AML-193 (cell line): ENCODE measurements around the gene DENND4B.
"Not testable (repeated sequence)": the region's sequence is repeated elsewhere in the genome, so short reads cannot be mapped to it uniquely, and the experiment has no call there.

Experiments
- DNase-seq, 2 experiments: peaks; one replicate each; lab custom pipeline; 2025; lab: John Stamatoyannopoulos, UW

The DENND4B gene

DNA sequence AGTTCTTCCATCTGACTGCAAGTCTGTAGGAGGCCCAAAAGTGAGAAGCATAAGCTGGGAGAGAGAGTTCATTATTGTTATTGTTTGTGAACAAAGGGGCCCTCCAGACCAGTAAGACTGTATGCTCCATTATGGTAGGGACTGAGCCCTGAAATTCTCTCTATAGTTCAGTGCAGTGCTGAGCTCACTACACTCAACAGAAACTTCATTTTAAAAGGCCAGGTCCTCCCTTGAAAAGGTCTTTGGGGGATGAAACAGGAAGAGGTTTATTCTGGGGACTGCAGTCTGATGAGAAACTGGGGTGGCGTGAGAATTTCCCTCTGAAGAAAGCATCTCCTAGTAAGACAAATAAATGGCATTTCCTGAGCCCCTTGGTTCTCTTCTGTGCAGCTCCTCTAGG is 18.3 kb downstream of the DENND4B start:
- no peak for DNase-seq

DNA sequence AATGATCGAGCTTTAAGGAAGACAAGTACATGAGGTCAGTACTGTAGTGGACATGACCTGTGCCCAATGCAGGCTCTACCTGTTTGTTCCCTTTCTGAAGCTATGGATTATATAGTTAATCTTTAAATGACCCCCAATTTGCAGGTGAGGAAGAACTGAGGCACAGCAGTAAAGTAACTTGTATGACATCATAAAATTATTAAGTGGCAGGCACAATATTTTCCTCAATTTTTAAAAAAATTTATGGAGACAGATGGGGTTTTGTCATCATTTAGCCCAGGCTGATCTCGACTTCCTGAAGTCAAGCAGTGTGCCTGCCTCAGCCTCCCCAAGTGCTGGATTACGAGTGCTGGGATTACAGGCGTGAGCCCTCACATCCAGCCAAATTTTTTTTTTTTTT is 20.1 kb downstream of the DENND4B start:
- DNase-seq, result no peak

DNA sequence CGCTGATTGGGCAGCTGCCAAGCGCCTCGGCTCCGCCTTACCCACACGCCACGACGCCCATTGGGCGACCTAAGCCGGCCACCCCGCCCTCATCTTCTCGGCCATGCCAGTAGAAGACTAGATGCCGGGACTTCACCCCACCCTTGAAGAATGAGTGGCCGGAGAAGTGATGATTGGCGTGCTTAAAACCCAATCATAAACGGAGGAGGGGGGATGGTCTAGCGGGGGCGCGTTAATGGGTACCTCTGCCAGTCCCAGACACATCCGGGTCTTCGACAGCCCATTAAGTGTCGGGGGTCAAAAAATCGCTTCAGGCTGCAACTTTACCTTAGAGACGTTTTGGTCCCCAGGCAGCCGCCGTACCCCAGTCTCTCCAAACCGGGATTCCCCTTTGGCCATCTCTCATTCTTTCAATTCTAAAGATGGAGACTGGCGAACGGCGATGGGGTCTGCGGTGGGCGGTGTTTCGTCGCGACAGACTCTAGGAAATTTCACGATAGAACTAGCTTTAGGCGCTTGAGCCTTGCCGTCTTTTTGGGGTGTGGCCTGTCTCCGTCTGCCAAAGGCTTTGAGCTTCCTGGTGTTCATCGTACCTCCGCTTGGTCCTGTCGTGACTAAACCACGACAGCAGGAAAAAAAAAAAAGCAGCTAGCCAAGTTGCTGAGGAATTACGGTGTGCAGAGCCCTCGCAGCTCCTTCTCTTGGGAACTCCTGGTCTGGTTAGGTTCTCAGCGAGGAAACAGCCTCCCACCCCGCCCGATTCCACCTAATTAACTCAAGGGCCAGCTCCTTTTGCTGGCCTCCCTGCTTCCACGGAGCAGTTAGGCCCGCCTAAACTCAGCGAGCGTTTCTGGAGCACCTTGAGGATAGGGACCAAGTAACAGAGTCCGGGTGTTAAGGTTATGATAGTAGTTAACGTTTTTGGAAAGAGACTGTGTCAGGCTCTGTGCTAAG is 23.3 kb downstream of the DENND4B start, which contains the start of gene GATAD2B:
GATAD2B (minus strand) TSS at position 1 of the 954 bp plus-strand sequence. CDS start 94,625 bp downstream, outside the sequence.
- DNase-seq, result peak; percentile 99

DNA sequence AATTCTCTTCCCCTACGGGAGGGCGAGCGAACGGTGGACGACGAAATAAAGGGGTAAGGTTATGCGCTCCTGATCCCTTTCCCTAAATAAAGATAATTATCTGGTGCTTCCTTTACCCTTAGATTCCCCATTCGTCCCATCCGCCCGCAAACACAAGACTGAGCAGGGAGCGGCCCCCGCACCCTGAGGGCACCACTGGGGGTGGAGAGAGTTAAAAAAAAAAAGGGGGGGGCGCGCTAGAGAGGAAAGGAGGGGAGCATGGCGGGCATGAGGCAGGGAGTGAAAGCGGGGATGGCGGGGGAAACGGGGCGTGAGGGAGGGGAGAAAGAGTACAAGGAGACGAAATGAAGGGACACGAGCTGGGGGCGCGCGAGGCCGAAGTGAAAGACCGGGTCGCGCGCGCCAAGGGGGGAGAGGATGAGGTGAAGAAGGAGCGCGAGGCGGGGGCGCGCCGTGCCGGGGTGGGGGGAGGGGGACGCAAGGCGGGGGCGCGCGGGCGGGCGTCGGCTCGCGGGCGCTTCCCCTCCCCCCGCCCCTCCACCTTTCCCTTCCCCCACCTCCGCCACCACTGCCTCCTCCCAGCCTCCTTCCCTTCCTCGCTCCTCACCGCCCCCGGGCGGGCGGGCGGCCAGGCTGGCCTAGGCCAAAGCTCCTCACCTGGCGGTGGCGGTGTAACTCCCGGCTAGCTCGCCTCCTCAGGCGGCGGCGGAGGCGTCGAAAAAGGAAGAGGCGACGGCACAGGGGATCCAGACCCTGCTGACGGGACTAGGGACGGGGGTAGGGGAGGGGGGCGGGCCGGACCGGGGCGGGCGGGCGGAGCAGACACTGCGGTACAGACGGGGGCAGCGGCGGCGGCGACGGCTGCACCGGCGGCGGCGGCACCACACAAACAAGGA is 24.2 kb downstream of the DENND4B start:
- DNase-seq, result peak in 1 of 2 experiments; percentile 28

DNA sequence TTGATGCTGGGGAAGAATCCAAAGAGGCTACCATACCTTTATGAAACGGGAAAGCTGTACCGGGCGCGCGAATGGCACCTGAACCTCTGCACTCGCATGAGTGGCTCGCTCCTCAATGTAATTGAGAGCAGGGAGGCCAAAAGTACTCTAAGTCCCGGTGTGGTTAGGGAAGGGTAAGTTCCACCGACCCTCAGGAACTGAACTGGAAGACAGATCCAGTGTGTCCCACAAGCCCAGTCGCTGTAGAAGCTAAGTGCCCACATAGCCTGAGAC is 24.8 kb downstream of the DENND4B start:
- no peak for DNase-seq

DNA sequence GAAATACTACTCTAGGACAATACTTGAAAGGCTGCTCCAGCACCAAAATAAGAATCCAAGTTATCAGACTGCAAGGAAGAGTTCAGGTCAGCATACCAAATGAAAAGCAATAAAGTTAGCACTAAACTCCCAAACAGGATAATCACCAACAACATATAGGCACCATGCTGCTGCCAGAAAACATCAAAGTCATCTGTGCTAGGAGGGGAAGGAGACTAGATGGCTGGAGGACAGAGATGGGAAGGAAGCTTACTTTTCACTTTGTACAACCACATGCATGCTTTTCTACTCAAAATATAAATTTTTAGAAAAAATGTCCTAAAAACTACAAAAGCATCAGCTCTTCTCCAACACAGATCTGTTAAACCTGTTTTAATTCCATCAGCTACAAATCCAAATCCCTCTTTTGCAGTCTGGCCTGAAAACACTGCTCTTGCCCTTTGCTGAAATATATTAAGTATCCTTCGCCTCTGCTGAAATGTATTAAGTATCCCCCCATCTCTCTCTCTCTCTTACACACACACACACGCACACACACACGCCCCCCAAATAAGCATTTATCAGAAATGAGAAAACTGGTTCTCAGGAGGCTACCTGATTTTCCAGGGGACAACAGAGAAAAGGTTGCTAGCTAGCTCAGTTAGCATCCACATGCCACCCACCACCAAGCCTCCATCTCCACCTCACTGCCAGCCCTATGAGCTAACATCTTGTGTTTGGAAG is 25.3 kb downstream of the DENND4B start:
- no peak for DNase-seq

DNA sequence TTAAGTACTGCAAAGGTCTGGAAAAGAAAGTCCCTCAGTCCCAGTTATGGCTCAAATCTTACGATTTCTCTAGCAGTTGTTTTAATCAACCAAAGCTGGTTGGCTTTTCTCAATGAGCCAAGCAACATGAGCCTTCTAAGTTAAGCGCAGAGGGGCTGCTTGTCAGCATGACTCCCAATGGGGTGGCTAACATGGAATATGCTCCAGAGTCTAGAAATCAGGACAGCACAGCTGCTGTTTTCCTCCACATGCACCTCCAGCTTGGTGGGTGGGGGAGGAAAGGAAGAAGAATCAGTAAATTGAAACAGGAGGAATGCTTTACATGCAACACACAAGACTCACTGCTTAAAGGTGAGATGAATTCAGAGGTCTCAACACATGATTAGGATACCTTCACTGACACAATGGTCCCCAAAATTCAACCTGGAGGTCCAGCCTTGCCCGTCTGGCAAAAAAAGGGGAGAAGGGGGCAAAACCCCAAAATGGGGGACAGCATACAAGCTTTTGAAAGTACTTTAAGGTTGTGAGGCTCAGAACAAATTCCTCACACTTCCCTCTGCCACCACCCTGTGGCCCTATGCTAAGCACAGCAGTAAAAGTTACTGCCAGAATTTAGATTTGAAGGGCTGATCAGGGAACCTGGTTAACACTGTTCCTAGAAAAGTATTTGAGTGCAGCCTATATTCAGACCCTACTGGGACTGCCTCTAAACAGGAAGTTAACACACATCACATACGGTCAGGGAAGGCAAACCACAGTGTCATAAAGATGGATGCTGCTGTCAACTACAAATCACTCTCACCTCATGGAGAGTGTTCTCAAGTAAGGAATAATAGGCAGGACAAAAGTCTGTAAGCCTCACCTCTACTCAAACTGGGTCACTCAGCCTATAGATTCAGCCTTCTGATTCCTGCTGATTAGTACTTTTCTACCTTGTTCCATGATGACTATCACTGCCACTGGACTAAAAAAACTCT is 26.4 kb downstream of the DENND4B start:
- DNase-seq, result peak; percentile 63 to 65

DNA sequence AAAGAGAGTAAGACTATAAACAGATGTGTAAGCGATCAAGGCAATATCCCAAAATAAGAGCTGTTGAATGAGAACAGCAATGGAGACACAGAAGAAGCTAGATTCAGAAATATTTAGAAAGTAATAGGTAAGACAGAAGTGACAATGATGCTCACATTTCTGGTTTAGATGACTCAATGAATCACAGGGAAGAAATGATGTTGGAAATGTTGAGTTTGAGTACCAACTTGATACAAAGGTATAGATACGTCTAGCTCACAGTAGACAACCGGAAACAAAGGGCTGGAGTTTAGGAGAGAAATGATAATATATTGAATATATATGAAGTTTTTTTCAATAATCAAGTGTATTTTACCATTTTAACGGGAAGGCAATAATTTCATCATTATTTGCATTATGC is 30.2 kb downstream of the DENND4B start:
- no peak for DNase-seq

DNA sequence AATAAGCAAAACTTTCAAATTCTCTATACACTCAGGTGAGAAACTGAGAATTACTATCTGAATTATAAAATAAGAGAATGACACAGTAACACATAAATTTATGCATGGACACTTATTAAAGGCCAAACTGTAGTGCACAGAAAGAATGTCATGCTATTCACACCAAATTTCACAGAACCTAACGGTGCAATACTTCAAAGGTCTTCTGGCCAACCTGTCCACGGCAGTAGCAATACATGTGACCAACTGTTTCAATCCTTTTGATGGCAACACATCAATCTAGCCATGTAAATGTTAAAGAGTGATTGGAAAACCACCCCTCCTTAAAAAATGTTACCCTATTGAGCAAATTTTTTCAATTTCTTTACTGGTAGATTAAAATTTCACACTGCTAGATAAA is 34.2 kb downstream of the DENND4B start:
- DNase-seq, result no peak

DNA sequence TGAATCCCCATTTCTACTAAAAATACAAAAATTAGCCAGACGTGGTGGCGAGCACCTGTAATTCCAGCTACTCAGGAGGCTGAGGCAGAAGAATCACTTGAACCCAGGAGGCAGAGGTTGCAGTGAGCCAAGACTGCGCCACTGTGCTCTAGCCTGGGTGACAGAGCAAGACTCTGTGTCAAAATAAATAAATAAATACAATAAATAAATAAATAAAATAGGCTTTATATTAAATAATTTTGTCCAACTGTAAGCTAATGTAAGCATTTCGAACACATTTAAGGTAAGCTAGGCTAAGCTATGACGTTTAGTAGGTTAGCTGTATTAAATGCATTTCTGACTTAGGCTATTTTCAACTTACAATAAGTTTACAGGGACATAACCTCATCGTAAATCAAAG is 36.0 kb downstream of the DENND4B start:
- DNase-seq, result not testable (repeated sequence)

DNA sequence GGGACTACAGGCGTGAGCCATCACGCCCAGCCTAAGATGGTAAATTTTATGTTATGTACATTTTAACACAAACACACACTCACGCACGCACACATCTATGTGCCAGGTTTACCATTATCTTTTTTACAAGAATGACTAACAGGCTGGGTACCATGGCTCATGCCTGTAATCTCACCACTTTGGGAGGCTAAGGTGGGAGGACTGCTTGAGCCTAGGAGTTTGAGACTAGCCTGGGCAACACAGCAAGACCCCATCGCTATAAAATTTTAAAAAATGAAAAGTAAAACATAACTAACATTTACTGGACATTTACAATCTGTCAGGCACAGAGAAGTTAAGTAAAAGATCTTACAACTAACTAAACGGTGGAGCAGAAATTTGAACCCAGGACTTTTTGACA is 38.4 kb downstream of the DENND4B start:
- DNase-seq, result no peak

DNA sequence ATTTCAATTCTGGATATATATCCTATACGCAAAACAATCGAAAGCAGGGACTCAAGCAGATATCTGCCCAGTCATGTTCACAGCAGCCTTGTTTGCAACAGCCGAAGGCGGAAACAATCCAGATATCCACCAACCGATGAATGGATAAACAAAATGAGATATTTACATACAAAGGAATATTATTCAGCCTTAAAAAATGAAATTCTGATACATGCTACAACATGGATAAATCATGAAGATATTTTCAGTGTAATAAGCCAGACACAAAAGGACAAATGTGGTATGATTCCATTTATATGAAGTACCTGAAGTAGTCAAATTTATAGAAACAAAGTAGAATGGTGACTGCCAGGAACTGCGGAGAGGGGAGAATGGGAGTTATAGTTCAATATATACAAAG is 39.4 kb downstream of the DENND4B start:
- no peak for DNase-seq

DNA sequence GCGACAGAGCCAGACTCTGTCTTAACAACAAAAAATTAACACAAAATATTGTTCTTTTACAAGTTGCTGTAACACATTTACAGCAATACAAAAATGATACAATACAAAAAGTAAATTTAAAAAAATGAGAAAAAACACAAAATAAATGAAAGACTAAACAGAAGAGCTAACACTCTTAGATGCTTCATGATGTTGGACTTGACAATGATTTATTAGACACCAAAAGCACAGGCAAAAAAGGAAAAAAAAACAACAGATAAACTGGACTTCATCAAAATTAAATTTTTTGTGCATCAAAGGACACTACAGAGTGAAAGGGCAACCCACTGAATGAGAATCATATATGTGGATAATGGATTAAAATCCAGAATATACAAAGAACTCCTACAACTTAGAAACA is 40.1 kb downstream of the DENND4B start:
- DNase-seq, result no peak

DNA sequence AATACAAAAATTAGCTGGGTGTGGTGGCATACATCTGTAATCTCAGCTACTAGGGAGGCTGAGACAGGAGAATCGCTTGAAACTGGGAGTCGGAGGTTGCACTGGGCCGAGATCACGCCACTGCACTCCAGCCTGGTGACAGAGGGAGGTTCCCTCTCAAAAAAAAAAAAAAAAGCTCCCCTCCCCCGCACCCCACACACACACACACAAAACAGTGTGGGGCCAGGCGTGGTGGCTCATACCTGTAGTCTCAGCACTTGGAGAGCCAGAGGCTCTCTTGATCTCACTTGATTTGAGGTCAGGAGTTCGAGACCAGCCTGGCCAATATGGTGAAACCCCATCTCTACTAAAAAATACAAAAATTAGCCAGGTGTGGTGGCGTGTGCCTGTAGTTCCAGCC is 40.6 kb downstream of the DENND4B start:
- not testable (repeated sequence) for DNase-seq

DNA sequence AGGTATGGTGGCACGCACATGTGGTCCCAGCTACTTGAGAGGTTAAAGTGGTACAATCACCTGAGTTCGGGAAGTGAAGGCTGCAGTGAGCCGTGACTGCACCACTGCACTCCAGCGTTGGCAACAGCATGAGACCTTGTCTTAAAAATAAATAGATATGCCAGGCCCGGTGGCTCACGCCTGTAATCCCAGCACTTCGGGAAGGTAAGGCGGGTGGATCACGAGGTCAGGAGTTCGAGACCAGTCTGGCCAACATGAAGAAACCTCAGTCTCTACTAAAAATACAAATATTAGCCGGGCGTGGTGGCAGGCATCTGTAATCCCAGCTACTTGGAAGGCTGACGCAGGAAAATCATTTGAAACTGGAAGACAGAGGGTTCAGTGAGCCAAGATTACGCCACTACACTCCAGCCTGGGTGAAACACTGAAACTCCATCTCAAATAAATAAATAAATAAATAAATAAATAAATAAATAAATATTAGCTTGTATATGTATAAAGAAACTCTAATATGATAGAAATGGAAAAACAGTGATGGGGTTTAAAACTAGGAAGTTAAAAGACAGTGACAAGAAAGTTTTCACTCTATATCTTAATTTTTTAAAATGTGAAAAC is 42.6 kb downstream of the DENND4B start:
- DNase-seq, result no peak

DNA sequence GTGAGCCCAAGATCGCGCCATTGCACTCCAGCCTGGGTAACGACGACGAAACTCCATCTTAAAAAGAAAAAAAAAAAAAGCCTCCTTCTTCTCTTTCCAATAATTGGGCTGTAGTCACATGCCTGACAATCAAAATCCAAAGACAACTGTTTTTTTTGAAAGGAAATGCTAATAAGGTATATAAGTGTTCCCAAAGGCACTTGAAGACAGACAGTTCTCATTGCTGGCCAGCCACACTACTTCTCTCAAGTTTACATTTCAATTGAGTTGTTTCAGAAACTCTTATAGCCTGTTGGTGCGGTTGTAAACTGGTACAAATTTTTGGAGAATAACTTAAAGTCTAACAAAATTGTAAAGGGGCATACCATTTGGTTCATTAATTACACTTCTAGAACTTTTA is 47.0 kb downstream of the DENND4B start:
- no peak for DNase-seq

DNA sequence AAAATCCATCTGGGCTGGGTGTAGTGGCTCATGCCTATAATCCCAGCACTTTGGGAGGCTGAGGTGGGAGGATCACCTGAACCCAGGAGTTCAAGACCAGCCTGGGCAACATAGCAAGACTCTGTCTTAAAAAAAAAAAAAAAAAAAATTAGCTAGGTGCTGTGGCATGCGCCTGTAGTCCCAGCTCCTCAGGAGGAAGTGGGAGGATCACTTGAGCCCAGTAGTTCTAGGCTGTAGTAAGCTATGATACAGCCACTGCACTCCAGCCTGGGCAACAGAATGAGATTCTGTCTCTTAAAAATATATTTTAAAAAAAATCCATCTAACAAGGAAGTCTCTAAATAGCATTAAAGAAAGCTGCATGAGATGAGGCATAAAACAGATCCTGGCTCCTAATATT is 50.7 kb downstream of the DENND4B start:
- DNase-seq, result not testable (repeated sequence)

DNA sequence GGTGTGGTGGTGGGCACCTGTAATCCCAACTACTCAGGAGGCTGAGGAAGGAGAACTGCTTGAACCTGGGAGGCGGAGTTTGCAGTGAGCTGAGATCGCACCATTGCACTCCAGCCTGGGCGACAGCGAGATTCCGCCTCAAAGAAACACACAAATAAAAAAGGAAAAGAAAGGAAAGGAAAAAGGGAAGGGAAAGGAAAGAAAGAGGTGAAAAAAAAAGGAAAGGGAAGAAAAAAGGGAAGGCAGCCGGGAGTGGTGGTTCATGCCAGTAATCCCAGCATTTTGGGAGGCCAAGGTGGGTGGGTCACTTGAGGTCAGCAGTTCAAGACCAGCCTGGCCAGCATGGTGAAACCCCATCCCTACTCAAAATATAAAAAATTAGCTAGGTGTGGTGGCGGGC is 55.5 kb downstream of the DENND4B start:
- DNase-seq, result not testable (repeated sequence)

DNA sequence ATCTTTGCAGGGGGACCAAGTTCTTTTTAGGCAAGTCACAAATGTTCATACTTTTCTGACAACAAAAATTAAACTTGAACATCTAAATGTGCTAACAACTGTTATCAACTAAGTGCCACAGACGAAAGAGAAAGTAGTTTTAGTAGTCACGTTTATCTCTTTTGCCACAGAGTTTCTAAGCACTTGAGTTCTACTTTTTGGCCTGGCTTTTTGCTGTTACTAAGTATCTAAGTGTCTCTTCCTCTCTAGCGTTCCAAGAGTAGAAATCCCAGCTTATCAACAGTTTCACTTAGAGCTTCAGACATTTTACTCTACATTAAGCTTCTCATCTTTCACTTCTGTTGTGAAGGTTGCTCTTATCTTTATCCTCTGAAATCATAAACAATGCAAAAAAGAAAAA is 58.0 kb downstream of the DENND4B start:
- no peak for DNase-seq

DNA sequence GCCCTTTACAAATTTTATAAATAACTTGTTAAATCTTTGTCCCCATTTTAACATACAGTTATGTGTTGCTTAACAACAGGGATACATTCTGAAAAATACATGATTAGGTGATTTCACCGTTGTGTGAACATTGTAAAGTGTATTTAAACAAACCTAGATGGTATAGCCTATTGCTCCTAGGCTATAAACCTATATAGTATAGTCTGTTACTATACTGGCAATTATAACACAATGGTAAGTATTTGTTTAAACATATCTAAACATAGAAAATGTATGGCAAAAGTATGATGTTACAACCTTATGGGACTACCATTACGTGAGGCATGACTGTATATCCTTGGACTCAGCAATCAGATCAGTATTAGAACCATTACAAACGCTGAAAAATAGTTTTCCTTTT is 60.4 kb downstream of the DENND4B start:
- DNase-seq, result no peak

DNA sequence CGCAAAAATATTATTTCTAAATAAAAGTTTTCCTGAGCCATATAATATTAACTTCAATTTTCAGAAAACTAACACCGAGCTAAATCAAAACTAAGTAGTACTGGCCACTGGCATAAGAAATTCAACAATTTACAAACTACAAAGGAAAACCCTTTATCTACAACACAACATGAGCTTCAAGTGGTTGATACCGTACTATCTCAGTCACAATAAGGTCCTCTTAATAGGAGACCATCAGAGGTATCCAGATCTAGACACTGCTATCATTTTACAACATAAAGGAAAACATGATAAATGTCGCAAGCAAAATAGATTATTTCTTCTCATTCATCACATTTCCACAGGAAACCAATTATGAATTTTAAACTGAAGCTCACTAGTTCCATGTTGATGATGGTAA is 63.3 kb downstream of the DENND4B start:
- DNase-seq, result no peak
